Testis (tissue), 3 donors: ENCODE results near the gene SLIT3. TPM values are rescaled to one million over a fixed set of nuclear protein-coding genes. Genes with fewer than 3 reads are reported as not detected.

Source experiments
- DNase-seq: peaks from one replicate; pipeline ENCODE4 v3.0.0-alpha.2; 2019
- H3K27ac ChIP-seq, 2 donors: fragments of 200-600 bp; sonication (generic); one replicate each; pipeline ENCODE4 v1.5.1; 2019
- H3K27me3 ChIP-seq: fragments of 200-600 bp; sonication (generic); one replicate; pipeline ENCODE4 v1.5.1; 2019
- H3K36me3 ChIP-seq: fragments of 200-600 bp; sonication (generic); one replicate; pipeline ENCODE4 v1.5.1; 2017; ENCODE audit warnings: low read depth; ENCODE audit errors: missing control alignments
- H3K4me1 ChIP-seq: fragments of 200-600 bp; sonication (generic); one replicate; pipeline ENCODE4 v1.5.1; 2019
- H3K4me3 ChIP-seq, 2 donors: fragments of 200-600 bp; sonication (generic); one replicate each; pipeline ENCODE4 v1.5.1; 2017 to 2019
- H3K9me3 ChIP-seq: fragments of 200-600 bp; sonication (generic); one replicate; pipeline ENCODE4 v1.5.1; 2017
- CTCF ChIP-seq, 3 experiments: fragments of 450-650 bp in 2 of 3; fragments of 200-600 bp in 1 of 3; sonication (generic) in 1 of 3; IDR thresholded peaks; one replicate each; pipeline ENCODE4 v1.5.1; 2016 to 2019; ENCODE audit warnings: antibody characterized with exemption in 3 of 3, mild to moderate bottlenecking in 2 of 3, moderate library complexity in 1 of 3
- POLR2A ChIP-seq: fragments of 450-650 bp; IDR thresholded peaks from one replicate; pipeline ENCODE4 v1.6.1; 2017; ENCODE audit warnings: antibody characterized with exemption, mild to moderate bottlenecking, moderate library complexity
- WGBS, 2 donors: methylation state at CpG; one replicate each; pipeline ENCODE4 v1.1.5; 2018; 5-methylcytosine and 5-hydroxymethylcytosine counted together
- intact Hi-C: fragments of 100-400 bp; cut with DNase I; formaldehyde crosslinking; loops from one replicate; pipeline ENCODE4 v1.15.1; 2023; ENCODE audit warnings: low total_unique reads
- polyA plus RNA-seq: library from polyadenylated mRNA; stranded (reverse); fragments of 350-450 nt; fragmentation: Illumina TruSeq; extraction: RNeasy Lipid Tissue Mini Kit (QIAGEN cat#74804); gene quantifications from one replicate; pipeline ENCODE4 v1.2.3, GENCODE V29; 2014; ENCODE audit warnings: low read depth, low replicate concordance; ENCODE audit not compliant: insufficient read depth
- total RNA-seq, 2 donors: library from RNA; depleted of rRNA; stranded (reverse); fragments of >200 nt; gene quantifications; one replicate each; pipeline ENCODE4 v1.2.3, GENCODE V29; 2016

SLIT3 gene
- total and polyA plus RNA-seq, 3 donors from 2014 or later, result 4.8 to 23.2 (median 7.8) TPM

DNA sequence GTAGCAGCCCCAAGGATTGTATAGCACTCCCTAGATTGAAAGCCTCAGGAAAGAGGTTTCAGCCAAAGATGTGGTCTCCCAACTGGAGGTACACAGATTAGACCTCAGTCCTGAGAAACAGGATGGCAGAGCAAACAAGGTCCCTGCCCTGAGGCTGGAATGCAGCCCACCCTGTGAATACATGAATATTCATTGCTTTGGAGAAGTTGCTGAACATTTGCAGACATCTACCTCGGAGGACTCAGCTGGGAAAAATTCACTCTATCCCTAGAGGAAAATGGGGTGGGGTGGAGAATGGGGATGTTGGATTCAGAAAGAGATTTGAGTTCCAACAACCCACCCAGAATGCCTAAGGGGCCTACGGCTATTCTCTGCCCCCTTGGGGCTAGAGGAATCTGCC, 129.4 kb downstream of the SLIT3 start:
- H3K9me3 ChIP-seq, result no peaks in the 10 kb centered on the region
- no peak for DNase-seq
- no peak for TF ChIP-seq POLR2A
- no peak for TF ChIP-seq CTCF (IDR thresholded peaks at IDR 0.05)
- H3K36me3 ChIP-seq, result no peaks in the 10 kb centered on the region
- 78 to 79% methylated on average over 2 of the region's 2 CpGs for WGBS, 2 donors
- no peaks in the 10 kb centered on the region for H3K27me3 ChIP-seq
- intact Hi-C loops, result no loop called here
- no peak overlapping the region for H3K27ac ChIP-seq
- no peaks in the 10 kb centered on the region for H3K4me1 ChIP-seq
- H3K4me3 ChIP-seq, result no peak overlapping the region

- Histone ChIP-seq H3K4me1 (no peaks in the 10 kb centered on the region), H3K27ac (no peak overlapping the region), H3K27me3 (no peaks in the 10 kb centered on the region), H3K9me3 (no peaks in the 10 kb centered on the region), H3K36me3 (no peaks in the 10 kb centered on the region), H3K4me3 (no peak overlapping the region)
- WGBS, 2 donors, result 85 to 91% methylated on average over 3 to 4 of the region's 4 CpGs
- intact Hi-C loops, result no loop called here
- TF ChIP-seq CTCF (IDR thresholded peaks at IDR 0.05) (no peak), POLR2A (no peak)
- DNase-seq, result no peak
Observed at GRCh38 chr5:169169783-169170182, 131.2 kb downstream of the SLIT3 start.

GRCh38 chr5:169168280-169168679, 132.7 kb downstream of the SLIT3 start:
- no peaks in the 10 kb centered on the region for H3K36me3 ChIP-seq
- WGBS, 2 donors, result 57 to 60% methylated on average over 3 of the region's 3 CpGs
- H3K27ac ChIP-seq, result no peak overlapping the region
- DNase-seq, result no peak
- no peaks in the 10 kb centered on the region for H3K9me3 ChIP-seq
- H3K4me1 ChIP-seq, result no peaks in the 10 kb centered on the region
- H3K27me3 ChIP-seq, result no peaks in the 10 kb centered on the region
- intact Hi-C loops, result no loop called here
- H3K4me3 ChIP-seq, result no peak overlapping the region
- TF ChIP-seq CTCF (IDR thresholded peaks at IDR 0.05) (no peak), POLR2A (no peak)

DNA sequence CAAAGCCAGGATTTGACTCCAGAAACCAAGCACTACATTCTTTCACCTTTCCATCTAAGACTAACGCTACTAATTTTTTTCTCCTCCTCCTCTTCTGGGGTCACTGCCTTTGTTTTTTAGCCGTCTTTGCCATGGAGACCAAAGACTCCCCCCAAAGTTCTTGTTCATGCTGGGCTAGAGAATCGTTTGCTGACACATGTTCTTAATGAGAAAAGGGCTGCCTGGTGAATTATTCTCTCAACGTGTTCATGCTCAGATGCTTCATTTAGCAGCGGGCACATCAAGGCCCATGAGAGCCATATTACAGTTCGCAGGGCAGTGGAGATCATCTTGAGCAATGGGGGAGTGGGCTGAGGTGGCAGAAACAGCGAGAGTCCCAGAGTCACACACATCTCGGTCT, 134.9 kb downstream of the SLIT3 start:
- Histone ChIP-seq H3K27ac (no peak overlapping the region), H3K4me3 (no peak overlapping the region), H3K9me3 (no peaks in the 10 kb centered on the region), H3K4me1 (no peaks in the 10 kb centered on the region), H3K27me3 (no peaks in the 10 kb centered on the region), H3K36me3 (no peaks in the 10 kb centered on the region)
- no peak for DNase-seq
- TF ChIP-seq CTCF (IDR thresholded peaks at IDR 0.05), result no peak
- TF ChIP-seq POLR2A, result no peak
- intact Hi-C loops, result no loop called here
- WGBS, 2 donors, result 79 to 93% methylated on average over 8 of the region's 8 CpGs

- Histone ChIP-seq H3K4me1 (no peaks in the 10 kb centered on the region), H3K36me3 (no peaks in the 10 kb centered on the region), H3K9me3 (no peaks in the 10 kb centered on the region), H3K27me3 (no peaks in the 10 kb centered on the region), H3K4me3 (no peak overlapping the region), H3K27ac (no peak overlapping the region)
- no peak for DNase-seq
- 81 to 93% methylated on average over 1 of the region's 1 CpG for WGBS, 2 donors
- TF ChIP-seq POLR2A (no peak), CTCF (IDR thresholded peaks at IDR 0.05) (no peak)
- intact Hi-C loops, result no loop called here
Observed at GRCh38 chr5:169165052-169165451, 135.9 kb downstream of the SLIT3 start.
